ENCODE data around the gene TUBA4B.
A peak's percentile ranks its signal among the peaks of the same experiment; 100 is the strongest.
"Not testable (repeated sequence)": the region's sequence is repeated elsewhere in the genome, so short reads cannot be mapped to it uniquely, and the experiment has no call there.

Gene TUBA4B

GRCh38 chr2:219304223-219304622, 51.2 kb downstream of the TUBA4B start:
- H3K36me3 ChIP-seq (ENCODE audit: control insufficient read depth, insufficient read depth, low read length), result no peaks in the 10 kb centered on the region
- peaks cover 2% of the 10 kb centered on the region; the same call in 1 of the 2 replicates for H3K4me1 ChIP-seq (ENCODE audit: control insufficient read depth, insufficient read depth, low read length)
- no peaks in the 10 kb centered on the region for H3K9me3 ChIP-seq (ENCODE audit: control insufficient read depth, insufficient read depth, low read length)
- no peak overlapping the region for H3K27ac ChIP-seq (ENCODE audit: low read length)
- no peak overlapping the region for H3K4me3 ChIP-seq (ENCODE audit: low read length)
- DNase-seq (ENCODE audit: low read depth, low spot score), result no peak
- no CpG with 5 or more reads among the region's 2 CpGs for WGBS (ENCODE audit: insufficient coverage, insufficient read length)
- no peaks in the 10 kb centered on the region; the same call in 1 of the 2 replicates for H3K27me3 ChIP-seq (ENCODE audit: control insufficient read depth, insufficient read depth, low read length)

- 100% methylated on average over 1 of the region's 1 CpG for WGBS (ENCODE audit: insufficient coverage, insufficient read length)
- Histone ChIP-seq H3K9me3 (ENCODE audit: control insufficient read depth, insufficient read depth, low read length) (no peaks in the 10 kb centered on the region), H3K4me3 (ENCODE audit: low read length) (no peak overlapping the region), H3K27ac (ENCODE audit: low read length) (no peak overlapping the region), H3K4me1 (ENCODE audit: control insufficient read depth, insufficient read depth, low read length) (no peaks in the 10 kb centered on the region), H3K36me3 (ENCODE audit: control insufficient read depth, insufficient read depth, low read length) (no peaks in the 10 kb centered on the region), H3K27me3 (ENCODE audit: control insufficient read depth, insufficient read depth, low read length) (no peaks in the 10 kb centered on the region; the same call in 1 of the 2 replicates)
- no peak for DNase-seq (ENCODE audit: low read depth, low spot score)
Observed at GRCh38 chr2:219306047-219306446, 53.0 kb downstream of the TUBA4B start.

- peak; percentile 79 for DNase-seq (ENCODE audit: low read depth, low spot score)
- WGBS (ENCODE audit: insufficient coverage, insufficient read length), result no CpG with 5 or more reads among the region's 45 CpGs
- no peaks in the 10 kb centered on the region for H3K36me3 ChIP-seq (ENCODE audit: control insufficient read depth, insufficient read depth, low read length)
- H3K27ac ChIP-seq (ENCODE audit: low read length), result no peak overlapping the region
- peaks cover 1% of the 10 kb centered on the region; the same call in 1 of the 2 replicates for H3K4me1 ChIP-seq (ENCODE audit: control insufficient read depth, insufficient read depth, low read length)
- H3K9me3 ChIP-seq (ENCODE audit: control insufficient read depth, insufficient read depth, low read length), result no peaks in the 10 kb centered on the region
- H3K4me3 ChIP-seq (ENCODE audit: low read length), result peak overlapping the region; percentile 44
- H3K27me3 ChIP-seq (ENCODE audit: control insufficient read depth, insufficient read depth, low read length), result no peaks in the 10 kb centered on the region; the same call in 1 of the 2 replicates
Observed at GRCh38 chr2:219308142-219309101, 55.4 kb downstream of the TUBA4B start.

GRCh38 chr2:219309278-219309677, 56.2 kb downstream of the TUBA4B start, which contains the start of gene PTPRN:
Gene PTPRN, minus strand, starts transcription at chr2:219309401. Its CDS starts 69 bp downstream, at chr2:219309332.
- H3K9me3 ChIP-seq (ENCODE audit: control insufficient read depth, insufficient read depth, low read length), result no peaks in the 10 kb centered on the region
- peak within 1 kb of the TSS; percentile 44 for H3K4me3 ChIP-seq (ENCODE audit: low read length)
- H3K27ac ChIP-seq (ENCODE audit: low read length), result no peak within 1 kb of the TSS
- no CpG with 5 or more reads among the region's 37 CpGs for WGBS (ENCODE audit: insufficient coverage, insufficient read length)
- no peak for DNase-seq (ENCODE audit: low read depth, low spot score)
- H3K36me3 ChIP-seq (ENCODE audit: control insufficient read depth, insufficient read depth, low read length), result no peaks in the 10 kb centered on the region
- peaks cover 1% of the 10 kb centered on the region; the same call in 1 of the 2 replicates for H3K4me1 ChIP-seq (ENCODE audit: control insufficient read depth, insufficient read depth, low read length)
- no peaks in the 10 kb centered on the region; the same call in 1 of the 2 replicates for H3K27me3 ChIP-seq (ENCODE audit: control insufficient read depth, insufficient read depth, low read length)

- H3K27ac ChIP-seq (ENCODE audit: low read length); H3K27me3 ChIP-seq (ENCODE audit: control insufficient read depth, insufficient read depth, low read length); H3K4me1 ChIP-seq (ENCODE audit: control insufficient read depth, insufficient read depth, low read length); DNase-seq (ENCODE audit: low read depth, low spot score); H3K9me3 ChIP-seq (ENCODE audit: control insufficient read depth, insufficient read depth, low read length); H3K36me3 ChIP-seq (ENCODE audit: control insufficient read depth, insufficient read depth, low read length); H3K4me3 ChIP-seq (ENCODE audit: low read length): not testable (repeated sequence)
- WGBS (ENCODE audit: insufficient coverage, insufficient read length), result no CpG with 5 or more reads among the region's 49 CpGs
Observed at GRCh38 chr2:219312683-219313263, 59.7 kb downstream of the TUBA4B start.

- H3K36me3 ChIP-seq (ENCODE audit: control insufficient read depth, insufficient read depth, low read length), result no peaks in the 10 kb centered on the region
- H3K4me1 ChIP-seq (ENCODE audit: control insufficient read depth, insufficient read depth, low read length), result peaks cover 1% of the 10 kb centered on the region; the same call in 1 of the 2 replicates
- no peaks in the 10 kb centered on the region for H3K9me3 ChIP-seq (ENCODE audit: control insufficient read depth, insufficient read depth, low read length)
- DNase-seq (ENCODE audit: low read depth, low spot score), result no peak
- H3K27me3 ChIP-seq (ENCODE audit: control insufficient read depth, insufficient read depth, low read length), result no peaks in the 10 kb centered on the region
- H3K27ac ChIP-seq (ENCODE audit: low read length), result no peak overlapping the region
- WGBS (ENCODE audit: insufficient coverage, insufficient read length), result no CpG with 5 or more reads among the region's 16 CpGs
- H3K4me3 ChIP-seq (ENCODE audit: low read length), result no peak overlapping the region
Observed at GRCh38 chr2:219314804-219315468, 61.9 kb downstream of the TUBA4B start.
